ENCODE results near the gene PAOX.

The PAOX gene

DNA sequence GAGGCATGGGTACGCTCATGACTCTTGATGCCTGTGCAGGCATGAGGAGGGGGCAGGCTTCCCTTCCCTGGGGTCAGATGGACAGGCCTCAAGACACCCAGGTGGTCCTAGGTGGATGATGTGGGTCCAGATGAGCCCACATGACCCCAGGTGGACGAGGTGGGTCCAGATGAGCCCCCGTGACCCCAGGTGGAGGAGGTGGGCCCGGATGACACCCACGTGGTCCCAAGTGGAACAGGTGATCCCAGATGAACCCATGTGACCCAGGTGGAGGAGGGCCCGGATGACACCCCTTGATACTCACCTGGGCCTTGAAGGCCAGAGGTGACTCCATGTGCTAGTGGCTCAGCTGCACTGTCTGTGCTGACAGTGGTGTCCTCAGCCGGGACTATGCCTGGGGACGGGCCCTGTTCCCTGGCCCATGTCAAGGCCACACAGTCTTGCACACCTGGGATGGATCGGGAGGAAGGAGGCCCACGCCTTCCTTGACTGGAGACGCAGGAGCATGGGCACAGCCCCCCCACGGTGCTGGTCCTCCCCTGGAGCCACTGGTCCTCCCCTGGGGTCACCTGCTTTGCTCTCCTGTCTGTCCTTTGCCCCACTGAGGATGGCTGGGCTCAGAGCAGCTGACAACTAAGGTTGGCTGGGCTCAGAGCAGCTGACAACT is 28.6 kb upstream of the PAOX start:
- DNase-seq: no peak

- DNase-seq: no peak
Observed at GRCh38 chr10:133350950-133351329, 28.1 kb upstream of the PAOX start.

GRCh38 chr10:133351408-133352318 is 27.4 kb upstream of the PAOX start:
- DNase-seq: no peak

DNA sequence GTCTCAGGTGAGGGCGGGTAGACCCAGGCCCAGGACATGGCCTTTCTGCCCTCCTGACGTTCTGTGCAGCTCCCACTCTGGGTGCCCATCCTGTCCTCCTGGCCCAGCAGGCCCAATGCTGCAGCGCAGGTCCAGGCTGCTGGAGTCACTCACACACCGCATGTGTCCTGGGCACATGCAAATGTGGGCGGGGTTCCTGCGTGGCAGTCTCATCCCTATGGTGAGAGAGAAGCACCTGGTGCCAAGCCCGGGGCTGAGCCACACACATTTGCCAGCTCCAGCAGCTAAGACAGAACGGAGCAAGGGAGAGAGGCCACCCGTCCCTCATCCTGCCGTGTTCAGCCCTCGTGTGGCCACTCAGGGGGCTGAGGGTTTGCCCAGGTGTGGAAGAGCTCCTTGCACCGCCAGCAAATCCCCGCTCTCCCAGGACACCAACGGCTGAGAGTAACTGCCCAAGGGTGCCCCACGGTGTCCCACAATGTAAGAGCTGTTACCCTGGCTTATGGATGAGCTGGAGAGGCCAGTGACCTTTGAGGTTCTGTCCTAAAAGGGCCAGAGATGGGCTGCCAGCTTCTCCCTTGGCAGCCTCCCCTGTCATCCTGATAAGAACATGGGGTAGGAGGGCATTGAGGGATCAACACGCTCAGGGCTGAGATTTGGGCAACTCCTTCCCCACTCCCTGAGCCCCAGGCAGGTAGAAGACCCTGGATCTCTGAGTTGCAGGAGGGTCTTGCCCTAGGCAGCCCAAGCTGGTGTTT is 25.7 kb upstream of the PAOX start:
- no peak for DNase-seq

DNA sequence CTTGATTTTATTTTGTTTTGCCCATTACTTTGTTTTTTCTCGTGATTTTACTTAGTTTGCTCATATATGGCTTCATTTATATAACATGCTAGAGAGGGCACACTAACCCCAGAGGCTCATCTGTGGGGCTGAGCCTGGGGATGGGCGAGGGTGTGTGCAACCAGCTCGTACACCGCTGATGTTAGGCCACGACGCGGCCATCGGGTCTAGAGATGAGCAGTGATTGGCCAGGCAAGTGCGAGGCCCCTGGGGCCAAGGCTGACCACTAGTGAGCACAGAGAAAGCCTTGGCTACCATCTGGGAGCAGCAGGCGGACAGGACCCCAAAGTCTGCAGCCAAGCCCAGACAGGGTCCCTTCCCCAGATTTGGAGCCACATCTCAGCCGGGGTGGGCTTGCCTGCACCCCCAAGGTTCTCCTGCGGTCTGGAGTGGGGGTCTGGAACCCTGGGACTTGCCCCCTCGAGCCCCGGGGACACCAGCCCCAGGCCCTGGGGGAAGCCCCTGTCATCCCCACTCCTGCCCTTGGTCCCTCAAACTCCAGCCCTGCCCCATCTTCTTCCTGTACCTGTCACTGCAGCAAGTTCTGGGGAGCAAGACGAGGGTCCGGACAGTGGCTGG is 25.0 kb upstream of the PAOX start:
- no peak for DNase-seq

GRCh38 chr10:133354672-133355240 is 24.3 kb upstream of the PAOX start:
- DNase-seq: no peak

GRCh38 chr10:133355266-133355665 is 23.8 kb upstream of the PAOX start:
- no peak for DNase-seq

- DNase-seq: no peak
Observed at GRCh38 chr10:133355991-133356390, 23.1 kb upstream of the PAOX start.

- DNase-seq: no peak
Observed at GRCh38 chr10:133356549-133357284, 22.3 kb upstream of the PAOX start.

DNA sequence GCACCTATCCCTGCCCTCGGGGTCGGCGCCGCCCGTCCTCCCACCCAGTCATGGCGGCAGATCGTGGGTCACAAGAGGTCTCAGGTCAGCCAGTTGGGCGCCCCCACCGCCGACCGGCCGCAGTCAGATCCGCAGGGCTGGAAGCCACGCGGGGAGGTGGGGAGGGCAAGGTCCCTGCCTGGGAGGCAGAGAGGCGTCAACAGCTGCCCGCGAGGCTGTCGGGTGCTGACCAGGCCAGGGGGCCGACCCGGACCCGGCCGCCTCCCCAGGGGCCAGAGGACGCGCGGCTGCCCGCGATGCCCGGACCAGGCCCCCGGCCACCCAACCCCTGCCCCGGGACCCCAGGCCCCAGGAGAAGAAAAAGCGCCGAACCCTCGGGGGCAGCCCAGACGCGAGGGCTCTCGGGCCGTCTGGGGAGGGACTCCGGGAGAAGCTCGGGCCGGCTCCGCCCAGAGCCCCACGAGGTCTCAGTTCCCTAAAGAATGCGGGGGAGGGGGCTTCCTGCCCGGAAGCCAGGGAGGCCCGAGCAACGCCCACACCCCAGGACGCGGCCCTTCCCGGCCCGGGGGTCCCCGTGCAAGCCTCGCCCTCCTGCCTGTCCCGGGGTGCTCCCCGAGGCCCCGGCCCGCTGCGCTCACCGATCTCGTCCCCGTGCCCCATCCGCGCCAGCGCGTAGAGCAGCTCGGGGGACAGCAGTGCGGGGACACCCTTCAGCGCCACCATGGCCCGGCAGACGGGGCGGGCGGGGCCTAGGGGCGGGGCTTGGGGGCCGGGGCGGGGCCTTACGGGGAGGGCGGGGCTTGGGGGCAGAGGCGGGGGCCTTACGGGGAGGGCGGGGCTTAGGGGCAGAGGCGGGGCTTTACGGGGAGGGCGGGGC is 21.5 kb upstream of the PAOX start, which contains the start of gene FUOM:
Gene FUOM, minus strand, starts transcription at position 735 of the 877 bp plus-strand sequence. Its CDS starts 12 bp downstream, at position 723.
- DNase-seq: no peak

DNA sequence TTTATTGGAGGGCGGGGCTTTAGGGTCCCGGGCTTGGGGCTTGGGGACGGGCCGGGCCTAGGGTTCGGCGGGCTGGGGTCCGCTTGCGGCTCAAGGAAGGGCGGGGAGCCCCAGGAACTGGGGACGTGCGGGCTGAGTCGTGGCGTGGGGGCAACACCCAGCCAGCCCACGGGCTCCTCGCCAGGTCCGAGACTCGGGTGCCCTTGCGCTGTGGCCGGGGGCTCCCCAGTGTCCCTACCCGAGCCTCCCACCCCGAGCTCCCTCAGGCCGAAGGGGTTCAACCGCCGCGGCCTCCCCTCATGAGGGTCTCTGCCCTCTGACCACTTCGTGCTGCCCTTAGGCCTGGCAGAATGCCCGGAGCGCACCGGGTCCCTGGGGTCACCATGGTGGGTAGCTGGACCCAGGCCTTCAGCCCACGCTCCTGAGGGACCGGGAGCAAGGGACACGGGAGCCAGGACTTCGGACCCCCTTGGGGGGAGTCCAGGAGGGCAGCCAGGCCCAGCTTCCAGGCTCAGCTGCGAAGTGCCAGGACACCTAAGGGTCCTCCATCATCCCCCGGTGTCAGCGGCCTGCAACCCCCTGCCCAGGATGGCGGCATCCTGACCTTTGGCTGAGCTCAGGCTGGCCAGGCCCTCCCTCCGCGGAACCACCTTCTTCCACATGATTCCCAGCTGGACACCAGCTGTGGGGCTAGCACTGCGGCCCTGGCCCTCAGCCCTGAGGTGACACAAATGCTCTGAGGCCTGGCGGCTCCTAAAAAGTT is 20.7 kb upstream of the PAOX start:
- DNase-seq: no peak

GRCh38 chr10:133358925-133359310 is 20.1 kb upstream of the PAOX start:
- DNase-seq: no peak

DNA sequence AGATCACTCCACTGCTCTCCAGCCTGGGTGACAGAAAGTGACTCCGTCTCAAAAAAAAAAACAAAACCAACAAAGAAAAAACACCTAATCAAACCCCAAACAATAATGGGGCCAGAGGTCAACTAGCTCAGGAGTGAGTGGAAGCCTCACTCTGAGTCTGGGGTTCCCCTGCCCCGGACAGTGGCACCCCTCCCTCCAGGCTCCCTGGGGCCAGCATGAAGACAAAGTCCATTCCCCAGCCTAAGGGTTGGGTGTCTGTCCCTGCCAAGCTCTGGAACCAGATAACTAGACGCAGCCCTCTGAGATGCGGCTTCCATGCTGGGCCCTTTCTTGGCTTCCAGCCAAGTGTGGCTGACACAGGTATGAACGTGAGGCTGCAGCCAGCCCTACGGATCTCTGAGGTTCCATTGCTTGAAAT is 19.5 kb upstream of the PAOX start:
- DNase-seq: no peak

- no peak for DNase-seq
Observed at GRCh38 chr10:133359972-133360610, 19.0 kb upstream of the PAOX start.

- no peak for DNase-seq
Observed at GRCh38 chr10:133361227-133361626, 17.8 kb upstream of the PAOX start.

DNA sequence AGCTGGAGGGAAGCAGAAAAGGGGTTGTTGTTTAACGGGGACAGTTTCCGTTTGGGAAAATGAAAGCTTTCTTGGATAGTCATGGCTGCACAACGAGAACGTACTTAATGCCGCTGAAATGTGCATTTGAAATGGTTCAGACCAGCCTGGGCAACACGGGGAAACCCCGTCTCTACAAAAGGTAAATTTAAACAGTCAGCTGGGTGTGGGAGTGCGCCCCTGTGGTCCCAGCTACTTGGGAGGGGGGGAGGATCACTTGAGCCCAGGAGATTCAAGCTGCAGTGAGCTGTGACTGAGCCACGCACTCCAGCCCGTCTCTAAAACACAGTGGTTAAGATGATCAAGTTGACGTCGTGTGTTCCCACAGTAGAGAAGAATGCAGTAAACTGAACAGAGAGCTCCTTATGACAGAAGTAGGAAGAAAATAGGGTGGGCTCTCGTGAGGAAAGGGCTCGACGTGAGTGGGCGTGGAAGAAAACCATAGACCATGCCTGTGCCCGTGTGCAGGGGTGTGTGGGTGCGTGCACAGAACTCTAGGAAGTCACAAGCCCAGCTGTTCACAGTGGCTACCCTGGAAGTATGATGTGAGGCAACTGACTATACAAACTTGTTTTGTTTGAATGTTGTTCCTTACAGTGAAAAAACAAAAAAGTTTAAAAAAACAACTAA is 17.2 kb upstream of the PAOX start:
- no peak for DNase-seq

DNA sequence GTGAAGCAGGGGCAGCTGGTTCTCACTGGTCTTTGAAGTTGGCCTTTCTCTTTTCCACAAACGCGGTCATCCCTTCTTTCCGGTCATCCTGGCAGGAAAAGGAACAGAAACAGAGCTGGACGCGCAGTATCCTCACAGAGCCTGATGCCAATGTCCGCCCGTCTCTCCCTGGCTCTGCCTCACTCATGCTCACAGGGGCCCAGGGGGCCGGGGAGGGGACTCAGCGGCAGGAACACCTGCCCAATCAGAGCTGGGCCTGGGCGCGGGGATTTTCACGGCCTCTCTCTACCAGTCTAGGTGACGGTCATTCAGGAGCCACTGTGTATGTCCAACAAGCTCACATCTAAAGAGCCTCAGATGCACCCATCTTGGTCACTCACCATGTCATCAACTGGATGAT is 16.2 kb upstream of the PAOX start:
- no peak for DNase-seq

DNA sequence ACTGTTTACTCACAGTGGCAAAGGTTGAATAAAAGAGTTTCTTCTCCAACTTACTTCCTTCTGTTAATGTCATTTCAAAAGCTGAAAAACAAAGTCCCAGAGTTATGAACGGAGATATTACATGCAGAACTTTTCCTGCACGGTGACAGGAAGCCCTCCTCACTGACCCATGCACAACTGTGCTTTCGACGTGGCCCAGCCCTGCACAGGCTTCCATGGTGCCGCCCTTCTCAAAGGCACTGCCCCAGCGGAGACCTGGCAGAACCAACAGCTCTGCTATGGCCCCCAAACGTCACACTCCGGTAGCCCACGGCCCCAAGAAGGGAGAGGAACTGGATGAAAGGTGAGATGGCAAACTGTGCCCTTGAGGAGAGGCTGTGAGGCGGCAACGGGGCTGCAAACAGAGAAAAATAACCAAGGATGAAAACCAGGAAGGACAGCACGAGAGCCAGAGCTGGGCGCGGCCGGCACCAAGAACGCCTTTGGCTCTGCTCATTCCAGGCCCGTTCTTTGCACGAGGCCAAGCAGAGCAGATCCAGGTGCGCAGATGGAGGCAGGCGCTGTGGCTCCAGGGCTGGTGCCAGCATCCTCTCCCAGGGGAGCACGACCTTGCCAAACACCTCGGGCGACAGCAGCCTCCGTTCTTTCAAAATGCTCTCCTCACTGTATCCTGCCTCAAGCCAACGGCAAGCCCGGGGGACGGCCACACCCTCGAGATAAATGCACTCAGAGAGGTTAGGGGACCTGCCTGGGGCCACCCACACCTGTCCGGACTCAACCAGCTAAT is 14.2 kb upstream of the PAOX start:
- DNase-seq: no peak

Data from amniotic stem cell (primary cell).